Nephron progenitor cell (in vitro differentiated cells): ENCODE results near the gene OR13A1.
"Not testable (repeated sequence)": the region's sequence is repeated elsewhere in the genome, so short reads cannot be mapped to it uniquely, and the experiment has no call there.

Experiments
- DNase-seq: peaks from one replicate; pipeline ENCODE4 v3.0.0; 2021
- H3K27ac Mint-ChIP-seq: 2 replicates; pipeline ENCODE4 v1.8.0; 2021; ENCODE audit warnings: mild to moderate bottlenecking, moderate library complexity, mixed read lengths
- H3K27me3 Mint-ChIP-seq: 2 replicates; pipeline ENCODE4 v1.8.0; 2021; ENCODE audit warnings: mild to moderate bottlenecking, low read depth, mixed read lengths; ENCODE audit not compliant: poor library complexity
- H3K36me3 Mint-ChIP-seq: 2 replicates; pipeline ENCODE4 v1.8.0; 2021; ENCODE audit warnings: low read depth, mixed read lengths
- H3K4me1 Mint-ChIP-seq: 2 replicates; pipeline ENCODE4 v1.8.0; 2021; ENCODE audit warnings: mixed read lengths
- H3K4me3 Mint-ChIP-seq: 2 replicates; pipeline ENCODE4 v1.8.0; 2021; ENCODE audit warnings: mild to moderate bottlenecking, moderate library complexity, mixed read lengths
- H3K9me3 Mint-ChIP-seq: 2 replicates; pipeline ENCODE4 v1.8.0; 2021; ENCODE audit warnings: mild to moderate bottlenecking, moderate library complexity, mixed read lengths
- TF ChIP-seq, protein P1 (sequence below): fragments of 200-600 bp; sonication (generic); IDR thresholded peaks from 2 replicates; pipeline ENCODE4 v1.5.0; 2021; ENCODE audit warnings: antibody characterized with exemption

The OR13A1 gene

DNA sequence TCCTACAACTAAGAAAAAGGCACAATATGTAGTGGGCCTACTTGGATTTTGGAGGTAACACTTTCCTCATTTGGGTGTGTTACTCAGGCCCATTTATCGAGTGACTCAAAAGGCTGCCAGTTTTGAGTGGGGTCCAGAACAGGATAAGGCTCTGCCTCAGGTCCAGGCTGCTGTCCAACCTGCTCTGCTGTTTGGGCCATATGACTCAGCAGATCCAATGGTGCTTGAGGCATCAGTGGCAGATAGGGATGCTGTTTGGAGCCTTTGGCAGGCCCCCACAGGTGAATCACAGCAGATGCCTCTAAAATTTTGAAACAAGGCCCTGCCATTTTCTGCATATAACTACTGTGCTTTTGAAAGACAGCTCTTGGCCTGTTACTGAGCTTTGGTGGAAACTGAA lies 24.5 kb upstream of the OR13A1 start:
- peaks cover 16% of the 10 kb centered on the region for H3K27me3 Mint-ChIP-seq
- no peak overlapping the region for H3K27ac Mint-ChIP-seq
- H3K4me1 Mint-ChIP-seq = no peaks in the 10 kb centered on the region
- DNase-seq = no peak
- H3K36me3 Mint-ChIP-seq = no peaks in the 10 kb centered on the region
- H3K9me3 Mint-ChIP-seq = peaks cover 49% of the 10 kb centered on the region
- TF ChIP-seq, protein P1, sequence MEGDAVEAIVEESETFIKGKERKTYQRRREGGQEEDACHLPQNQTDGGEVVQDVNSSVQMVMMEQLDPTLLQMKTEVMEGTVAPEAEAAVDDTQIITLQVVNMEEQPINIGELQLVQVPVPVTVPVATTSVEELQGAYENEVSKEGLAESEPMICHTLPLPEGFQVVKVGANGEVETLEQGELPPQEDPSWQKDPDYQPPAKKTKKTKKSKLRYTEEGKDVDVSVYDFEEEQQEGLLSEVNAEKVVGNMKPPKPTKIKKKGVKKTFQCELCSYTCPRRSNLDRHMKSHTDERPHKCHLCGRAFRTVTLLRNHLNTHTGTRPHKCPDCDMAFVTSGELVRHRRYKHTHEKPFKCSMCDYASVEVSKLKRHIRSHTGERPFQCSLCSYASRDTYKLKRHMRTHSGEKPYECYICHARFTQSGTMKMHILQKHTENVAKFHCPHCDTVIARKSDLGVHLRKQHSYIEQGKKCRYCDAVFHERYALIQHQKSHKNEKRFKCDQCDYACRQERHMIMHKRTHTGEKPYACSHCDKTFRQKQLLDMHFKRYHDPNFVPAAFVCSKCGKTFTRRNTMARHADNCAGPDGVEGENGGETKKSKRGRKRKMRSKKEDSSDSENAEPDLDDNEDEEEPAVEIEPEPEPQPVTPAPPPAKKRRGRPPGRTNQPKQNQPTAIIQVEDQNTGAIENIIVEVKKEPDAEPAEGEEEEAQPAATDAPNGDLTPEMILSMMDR = no peak
- H3K4me3 Mint-ChIP-seq = no peak overlapping the region

DNA sequence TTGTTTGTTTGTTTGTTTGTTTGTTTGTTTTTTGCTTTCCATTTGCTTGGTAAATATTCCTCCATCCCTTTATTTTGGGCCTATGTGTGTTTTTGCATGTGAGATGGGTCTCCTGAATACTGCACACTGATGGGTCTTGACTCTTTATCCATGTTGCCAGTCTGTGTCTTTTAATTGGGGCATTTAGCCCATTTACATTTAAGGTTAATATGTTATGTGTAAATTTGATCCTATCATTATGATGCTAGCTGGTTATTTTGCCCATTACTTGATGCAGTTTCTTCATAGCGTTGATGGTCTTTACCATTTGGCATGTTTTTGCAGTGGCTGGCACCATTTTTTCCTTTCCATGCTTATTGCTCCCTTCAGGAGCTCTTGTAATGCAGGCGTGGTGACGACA lies 16.4 kb upstream of the OR13A1 start:
- not testable (repeated sequence) for H3K27me3 Mint-ChIP-seq, H3K36me3 Mint-ChIP-seq, H3K4me1 Mint-ChIP-seq, H3K27ac Mint-ChIP-seq, DNase-seq, H3K4me3 Mint-ChIP-seq
- H3K9me3 Mint-ChIP-seq = peaks cover 51% of the 10 kb centered on the region

DNA sequence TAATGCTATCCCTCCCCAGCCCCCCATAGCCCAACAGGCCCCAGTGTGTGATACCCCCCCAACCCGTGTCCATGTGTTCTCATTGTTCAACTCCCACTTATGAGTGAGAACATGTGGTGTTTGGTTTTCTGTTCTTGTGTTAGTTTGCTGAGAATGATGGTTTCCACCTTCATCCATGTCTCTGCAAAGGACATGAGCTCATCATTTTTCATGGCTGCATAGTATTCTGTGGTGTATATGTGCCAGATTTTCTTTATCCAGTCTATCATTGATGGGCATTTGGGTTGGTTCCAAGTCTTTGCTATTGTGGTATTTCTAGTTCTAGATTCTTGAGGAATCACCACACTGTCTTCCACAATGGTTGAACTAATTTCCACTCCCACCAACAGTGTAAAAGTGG lies 11.5 kb upstream of the OR13A1 start:
- H3K4me3 Mint-ChIP-seq, H3K4me1 Mint-ChIP-seq, H3K36me3 Mint-ChIP-seq: not testable (repeated sequence)

DNA sequence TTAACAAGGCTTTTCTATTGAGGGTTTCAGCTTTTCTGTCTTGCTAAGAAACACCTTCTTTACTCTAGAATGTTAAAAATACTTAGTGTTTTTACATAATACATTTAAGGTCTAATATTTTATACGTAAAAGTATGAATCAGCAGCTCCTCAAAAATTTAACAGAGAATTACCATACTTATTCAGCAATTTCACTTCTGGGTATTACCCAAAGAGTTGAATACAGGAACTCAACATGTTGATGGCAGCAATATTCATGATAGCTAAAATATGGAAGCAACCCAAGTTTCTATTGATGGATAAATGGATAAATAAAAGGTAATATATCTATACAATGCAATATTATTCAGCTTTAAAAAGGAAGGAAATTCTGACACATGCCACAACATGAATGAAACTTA lies 9.7 kb upstream of the OR13A1 start:
- no peak overlapping the region for H3K4me3 Mint-ChIP-seq
- H3K9me3 Mint-ChIP-seq = peaks cover 54% of the 10 kb centered on the region
- H3K27ac Mint-ChIP-seq = no peak overlapping the region
- no peaks in the 10 kb centered on the region for H3K36me3 Mint-ChIP-seq
- H3K27me3 Mint-ChIP-seq = peaks cover 18% of the 10 kb centered on the region
- DNase-seq = no peak
- TF ChIP-seq, protein P1 = no peak
- no peaks in the 10 kb centered on the region for H3K4me1 Mint-ChIP-seq

More for the DNA sequence above, 11.5 kb upstream of the OR13A1 start:
- not testable (repeated sequence) for H3K27ac Mint-ChIP-seq, DNase-seq
- peaks cover 54% of the 10 kb centered on the region for H3K9me3 Mint-ChIP-seq
- H3K27me3 Mint-ChIP-seq = peaks cover 19% of the 10 kb centered on the region

DNA sequence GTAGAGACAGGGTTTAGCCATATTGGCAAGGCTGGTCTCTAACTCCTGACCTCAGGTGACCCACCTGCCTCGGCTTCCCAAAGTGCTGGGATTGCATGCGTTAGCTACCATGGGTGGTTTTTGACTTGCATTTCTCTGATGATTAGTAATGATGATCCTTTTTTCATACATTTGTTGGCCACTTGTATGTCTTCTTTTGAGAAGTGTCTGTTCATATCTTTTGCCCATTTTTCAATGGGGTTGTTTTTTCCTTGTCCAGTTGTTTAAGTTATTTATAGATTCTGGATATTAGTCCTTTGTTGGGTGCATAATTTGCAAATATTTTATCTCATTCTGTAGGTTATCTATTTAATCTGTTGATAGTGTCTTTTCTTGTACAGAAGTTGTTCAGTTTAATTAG lies 4.3 kb upstream of the OR13A1 start:
- Mint-ChIP-seq H3K27ac (no peak overlapping the region), H3K4me3 (no peak overlapping the region), H3K4me1 (no peaks in the 10 kb centered on the region), H3K36me3 (no peaks in the 10 kb centered on the region), H3K9me3 (peaks cover 42% of the 10 kb centered on the region), H3K27me3 (peaks cover 20% of the 10 kb centered on the region)
- DNase-seq = no peak
- TF ChIP-seq, protein P1 = no peak

DNA sequence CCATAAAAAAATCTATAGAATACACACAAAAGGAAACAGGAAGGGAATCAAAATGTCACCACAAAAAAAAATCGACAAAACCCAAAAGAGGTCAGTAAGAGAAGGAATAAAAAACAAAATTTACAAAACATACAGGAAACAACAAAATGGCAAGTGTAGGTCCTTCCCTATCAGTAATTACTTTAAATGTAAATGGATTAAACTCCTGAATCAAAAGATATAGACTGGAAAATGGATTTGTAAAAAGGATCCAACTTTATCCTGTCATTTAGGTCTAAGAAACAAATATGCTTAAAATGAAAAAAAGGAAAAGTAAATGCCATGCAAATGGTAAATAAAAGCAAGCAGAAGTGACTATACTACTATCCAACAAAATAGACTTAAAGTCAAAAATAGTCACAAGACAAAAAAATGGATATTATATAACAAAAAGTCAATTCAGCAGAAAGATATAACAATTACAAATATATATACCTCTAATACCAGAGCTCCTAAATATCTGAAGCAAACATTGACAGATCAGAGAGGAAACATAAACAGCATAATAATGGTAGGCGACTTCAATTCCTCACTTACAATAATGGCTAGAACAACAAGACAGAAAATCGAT lies 2.0 kb downstream of the OR13A1 start:
- Mint-ChIP-seq H3K27ac (no peak overlapping the region), H3K36me3 (no peaks in the 10 kb centered on the region), H3K9me3 (peaks cover 28% of the 10 kb centered on the region), H3K27me3 (peaks cover 3% of the 10 kb centered on the region), H3K4me1 (no peaks in the 10 kb centered on the region), H3K4me3 (no peak overlapping the region)
- no peak for DNase-seq
- TF ChIP-seq, protein P1 = no peak

DNA sequence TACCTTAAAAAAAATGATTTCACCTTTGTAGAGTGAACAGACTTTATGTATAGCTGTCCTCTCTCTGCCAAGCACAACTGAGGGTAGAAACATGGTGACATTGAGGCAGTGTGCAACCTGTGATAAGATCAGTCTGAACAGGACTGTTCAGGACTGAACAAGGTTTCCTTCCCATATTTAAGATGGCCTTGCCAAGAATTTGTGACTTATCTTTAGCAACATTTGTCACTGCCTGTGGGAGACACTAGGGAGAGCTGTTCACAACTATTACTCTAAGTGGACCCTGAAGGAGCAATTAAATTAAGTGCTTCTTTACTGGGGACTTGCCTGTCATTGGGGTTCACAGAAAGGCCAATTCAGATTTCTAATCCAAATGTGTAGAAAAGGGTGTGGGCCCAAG lies 6.7 kb downstream of the OR13A1 start:
- no peak for DNase-seq
- Mint-ChIP-seq H3K27me3 (peaks cover 3% of the 10 kb centered on the region), H3K36me3 (no peaks in the 10 kb centered on the region), H3K4me3 (no peak overlapping the region), H3K9me3 (peaks cover 10% of the 10 kb centered on the region), H3K27ac (no peak overlapping the region), H3K4me1 (no peaks in the 10 kb centered on the region)
- TF ChIP-seq, protein P1 = peak; percentile 9
